KG1 (cell line): Measurements from ENCODE around the gene VENTX.

Experiments
- DNase-seq: peaks from one replicate; lab custom pipeline; 2025; lab: John Stamatoyannopoulos, UW

Gene VENTX

GRCh38 chr10:133287832-133288500, 50.3 kb downstream of the VENTX start:
- no peak for DNase-seq

GRCh38 chr10:133289761-133290160, 52.1 kb downstream of the VENTX start:
- DNase-seq: no peak
